SK-N-SH (cell line): ENCODE data around the gene CIAO2B. TPM values are rescaled to one million over a fixed set of nuclear protein-coding genes. Genes with fewer than 3 reads are reported as not detected.

Source experiments
- CTCF ChIA-PET: fragments of 300-600, 350-600 bp; formaldehyde crosslinking; extraction: SDS; loops from one replicate; lab custom pipeline; 2021; lab: Yijun Ruan, JAX
- POLR2A ChIA-PET: fragments of 350-600 bp; sonication (Branson Sonifier 250); formaldehyde crosslinking; extraction: SDS; loops from one replicate; lab custom pipeline; 2020; ENCODE audit warnings: antibody characterized with exemption, inconsistent platforms; lab: Yijun Ruan, JAX
- DNase-seq: peaks from one replicate; pipeline ENCODE4 v3.0.0; 2012
- H2AFZ ChIP-seq: fragments of 200-600 bp; sonication (generic); 2 replicates; pipeline ENCODE4 v1.8.1; 2016; ENCODE audit warnings: antibody characterized with exemption, mild to moderate bottlenecking, low read depth
- H3F3A ChIP-seq: fragments of 200-600 bp; sonication (generic); replicated peaks from 2 replicates; pipeline ENCODE3; 2016; ENCODE audit warnings: antibody characterized with exemption, mild to moderate bottlenecking; ENCODE audit not compliant: insufficient read depth
- H3K27ac ChIP-seq, 2 experiments: fragments of 200-500 bp in 1 of 2; fragments of 200-600 bp in 1 of 2; sonication (Bioruptor generic) in 1 of 2; sonication (generic), shearing (Covaris generic) in 1 of 2; 2 replicates each; pipeline versions ENCODE4 v1.5.1 to v1.6.1; 2014 to 2016; ENCODE audit warnings: low read depth in 2 of 2, inconsistent platforms in 1 of 2, low read length in 1 of 2, mild to moderate bottlenecking in 1 of 2, mixed read lengths in 1 of 2
- H3K27me3 ChIP-seq: fragments of 200-600 bp; sonication (generic), shearing (Covaris generic); 2 replicates; pipeline ENCODE4 v1.6.1; 2016; ENCODE audit warnings: mixed run types; ENCODE audit not compliant: insufficient read depth
- H3K36me3 ChIP-seq, 2 experiments: fragments of 200-500 bp in 1 of 2; fragments of 200-600 bp in 1 of 2; sonication (Bioruptor generic) in 1 of 2; sonication (generic) in 1 of 2; replicated peaks in 1 of 2; 2 replicates each; pipeline versions ENCODE3 to v1.5.1; 2014 to 2016; ENCODE audit warnings: low read length in 1 of 2, mild to moderate bottlenecking in 1 of 2; ENCODE audit not compliant: insufficient read depth in 2 of 2, control insufficient read depth in 1 of 2
- H3K4me1 ChIP-seq, 2 experiments: fragments of 200-500 bp in 1 of 2; fragments of 200-600 bp in 1 of 2; sonication (Bioruptor generic) in 1 of 2; sonication (generic), shearing (Covaris generic) in 1 of 2; 2 replicates each; pipeline versions ENCODE4 v1.5.1 to v1.6.1; 2014 to 2016; ENCODE audit warnings: low read depth in 1 of 2, low read length in 1 of 2, mixed run types in 1 of 2; ENCODE audit not compliant: insufficient read depth in 2 of 2, control insufficient read depth in 1 of 2
- H3K4me2 ChIP-seq: fragments of 200-600 bp; sonication (generic), shearing (Covaris generic); 2 replicates; pipeline ENCODE4 v1.6.1; 2017; ENCODE audit warnings: mixed run types
- H3K4me3 ChIP-seq, 2 experiments: fragments of 200-500 bp in 1 of 2; fragments of 200-600 bp in 1 of 2; sonication (Bioruptor generic) in 1 of 2; sonication (generic), shearing (Covaris generic) in 1 of 2; 2 replicates each; pipeline versions ENCODE4 v1.5.1 to v1.8.1; 2014 to 2016; ENCODE audit warnings: low read depth in 2 of 2, inconsistent platforms in 1 of 2, low read length in 1 of 2, mild to moderate bottlenecking in 1 of 2, mixed read lengths in 1 of 2, moderate library complexity in 1 of 2
- H3K79me2 ChIP-seq: fragments of 200-600 bp; sonication (generic); 2 replicates; pipeline ENCODE4 v1.8.1; 2017; ENCODE audit warnings: mild to moderate bottlenecking; ENCODE audit not compliant: insufficient read depth
- H3K9ac ChIP-seq: fragments of 200-600 bp; sonication (generic); 2 replicates; pipeline ENCODE4 v1.6.1; 2017; ENCODE audit warnings: mixed run types
- H3K9me2 ChIP-seq: fragments of 200-600 bp; sonication (generic); 2 replicates; pipeline ENCODE4 v1.6.1; 2017; ENCODE audit warnings: mixed run types
- H3K9me3 ChIP-seq: fragments of 200-600 bp; sonication (generic); 2 replicates; pipeline ENCODE4 v1.6.1; 2017; ENCODE audit warnings: mixed run types, mild to moderate bottlenecking, moderate library complexity
- H4K20me1 ChIP-seq: fragments of 200-600 bp; sonication (generic); 2 replicates; pipeline ENCODE4 v1.6.1; 2017; ENCODE audit warnings: mild to moderate bottlenecking, mixed run types; ENCODE audit not compliant: insufficient read depth
- ELF1 ChIP-seq: IDR thresholded peaks from 2 replicates; pipeline ENCODE4 v1.4.0; 2012
- EZH2phosphoT487 ChIP-seq: fragments of 200-600 bp; sonication (generic); IDR thresholded peaks from 2 replicates; pipeline ENCODE4 v1.6.1; 2017; ENCODE audit warnings: low read depth, mixed run types, mild to moderate bottlenecking, antibody characterized with exemption, moderate library complexity, borderline replicate concordance
- FOXM1 ChIP-seq: IDR thresholded peaks from 2 replicates; pipeline ENCODE4 v1.4.0; 2012; ENCODE audit warnings: low read depth, mild to moderate bottlenecking
- JUND ChIP-seq: IDR thresholded peaks from 2 replicates; pipeline ENCODE4 v1.4.0; 2012
- MEF2A ChIP-seq: IDR thresholded peaks from 2 replicates; pipeline ENCODE4 v1.4.0; 2012; ENCODE audit warnings: low read depth, borderline replicate concordance
- NFIC ChIP-seq: IDR thresholded peaks from 2 replicates; pipeline ENCODE4 v1.4.0; 2012; ENCODE audit warnings: borderline replicate concordance
- NRF1 ChIP-seq: IDR thresholded peaks from 2 replicates; pipeline ENCODE4 v1.6.1; 2012; ENCODE audit warnings: low read depth, mild to moderate bottlenecking, low read length
- PBX3 ChIP-seq: IDR thresholded peaks from 2 replicates; pipeline ENCODE4; 2012
- POLR2AphosphoS5 ChIP-seq: IDR thresholded peaks from 2 replicates; pipeline ENCODE4 v1.6.1; 2012; ENCODE audit warnings: low read depth, low read length
- REST ChIP-seq: IDR thresholded peaks from 2 replicates; pipeline ENCODE4 v1.6.1; 2012; ENCODE audit warnings: mild to moderate bottlenecking, low read depth, low read length, moderate library complexity
- RXRA ChIP-seq: IDR thresholded peaks from 2 replicates; pipeline ENCODE4 v1.4.0; 2012; ENCODE audit warnings: low read depth, mild to moderate bottlenecking, borderline replicate concordance
- SIN3A ChIP-seq: IDR thresholded peaks from 2 replicates; pipeline ENCODE4 v1.6.1; 2012; ENCODE audit warnings: low read depth, mild to moderate bottlenecking, low read length, moderate library complexity, borderline replicate concordance
- TAF1 ChIP-seq: IDR thresholded peaks from 2 replicates; pipeline ENCODE4 v1.6.1; 2012; ENCODE audit warnings: low read depth, mild to moderate bottlenecking, low read length, moderate library complexity, borderline replicate concordance
- TCF12 ChIP-seq: IDR thresholded peaks from 2 replicates; pipeline ENCODE4 v1.4.0; 2012
- TEAD4 ChIP-seq: IDR thresholded peaks from 2 replicates; pipeline ENCODE4 v1.4.0; 2012; ENCODE audit warnings: mild to moderate bottlenecking, borderline replicate concordance; ENCODE audit not compliant: insufficient read depth
- USF2 ChIP-seq: fragments of 150-350 bp; IDR thresholded peaks from 2 replicates; pipeline ENCODE4 v1.6.1; 2017; ENCODE audit warnings: antibody characterized with exemption, low read length, low read depth, borderline replicate concordance
- YY1 ChIP-seq: IDR thresholded peaks from 2 replicates; pipeline ENCODE4 v1.4.0; 2012; ENCODE audit warnings: low read depth, mild to moderate bottlenecking
- ZBTB33 ChIP-seq: IDR thresholded peaks from 2 replicates; pipeline ENCODE4 v1.4.0; 2012; ENCODE audit warnings: low read depth, borderline replicate concordance
- WGBS: methylation state at CpG from one replicate; pipeline ENCODE4 v1.1.6; 2017; ENCODE audit warnings: low lambda C conversion rate; 5-methylcytosine and 5-hydroxymethylcytosine counted together
- polyA plus RNA-seq, 3 experiments: library from polyadenylated mRNA; depleted of rRNA; stranded (reverse); fragments of >200 nt; gene quantifications; 2 replicates each; pipeline ENCODE4 v1.2.3, GENCODE V29; 2012

CIAO2B gene
- polyA plus RNA-seq, 1 of the 3 experiments (the other 2 are of a cell fraction), result 665 TPM

- POLR2A ChIA-PET, result no interaction called here
- no peak for DNase-seq
- no peak overlapping the region for H3K4me2 ChIP-seq
- no peak overlapping the region for H3K9ac ChIP-seq
- no peaks in the 10 kb centered on the region for H3K9me3 ChIP-seq
- no peak overlapping the region for H3K4me3 ChIP-seq
- no peaks in the 10 kb centered on the region for H3K9me2 ChIP-seq
- H3F3A ChIP-seq, result no peaks in the 10 kb centered on the region
- no peaks in the 10 kb centered on the region for H3K36me3 ChIP-seq
- TF ChIP-seq TAF1 (no peak), YY1 (no peak), RXRA (no peak), JUND (no peak), FOXM1 (no peak), NFIC (no peak), EZH2phosphoT487 (no peak), SIN3A (no peak), NRF1 (no peak), ELF1 (no peak)
- TF ChIP-seq, all 33 proteins: peak for 0
- Histone ChIP-seq H4K20me1 (no peaks in the 10 kb centered on the region), H3K4me1 (no peaks in the 10 kb centered on the region; a peak in 1 of 4 replicates), H2AFZ (no peak overlapping the region), H3K79me2 (no peaks in the 10 kb centered on the region), H3K27ac (no peak overlapping the region), H3K27me3 (no peaks in the 10 kb centered on the region)
- 91% methylated on average over 6 of the region's 9 CpGs for WGBS
- CTCF ChIA-PET, result interaction anchor here (0.6 to 6.9 kb wide), 6 partner anchors 19 to 444 kb away, joined by 3 to 103 read pairs (median 8); partner anchors contain the start of genes B3GNT9 and ZDHHC1
Observed at GRCh38 chr16:66972983-66973382, 38.8 kb upstream of the CIAO2B start.

- CTCF ChIA-PET, result interaction anchor here (1.3 to 3.6 kb wide), 8 partner anchors 10 to 203 kb away, joined by 3 to 14 read pairs (median 4); partner anchors contain the start of gene CES3
- H3K4me2 ChIP-seq, result no peak overlapping the region
- no peak overlapping the region for H3K9ac ChIP-seq
- no peak overlapping the region for H2AFZ ChIP-seq
- no peaks in the 10 kb centered on the region for H3K9me2 ChIP-seq
- no peaks in the 10 kb centered on the region for H3K4me1 ChIP-seq
- H3F3A ChIP-seq, result no peaks in the 10 kb centered on the region
- DNase-seq, result no peak
- 70% methylated on average over 10 of the region's 10 CpGs for WGBS
- no peaks in the 10 kb centered on the region for H4K20me1 ChIP-seq
- no peak overlapping the region for H3K27ac ChIP-seq
- POLR2A ChIA-PET, result no interaction called here
- H3K4me3 ChIP-seq, result no peak overlapping the region
- H3K79me2 ChIP-seq, result no peaks in the 10 kb centered on the region
- no peaks in the 10 kb centered on the region for H3K9me3 ChIP-seq
- no peaks in the 10 kb centered on the region for H3K27me3 ChIP-seq
- H3K36me3 ChIP-seq, result no peaks in the 10 kb centered on the region
- no peak for TF ChIP-seq FOXM1
- no peak for TF ChIP-seq YY1
- TF ChIP-seq TEAD4, result no peak
- TF ChIP-seq MEF2A, result no peak
- TF ChIP-seq USF2, result no peak
- no peak for TF ChIP-seq SIN3A
- no peak for TF ChIP-seq PBX3
- no peak for TF ChIP-seq POLR2AphosphoS5
- TF ChIP-seq EZH2phosphoT487, result no peak
- TF ChIP-seq TCF12, result no peak
- no peak for TF ChIP-seq ELF1
- no peak for TF ChIP-seq REST
- no peak for TF ChIP-seq NRF1
- no peak for TF ChIP-seq ZBTB33
- TF ChIP-seq JUND, result no peak
- TF ChIP-seq RXRA, result no peak
Observed at GRCh38 chr16:66970775-66971720, 36.8 kb upstream of the CIAO2B start.
